A549 (cell line): ENCODE results near the gene B3GNT2. TPM values are rescaled to one million over a fixed set of nuclear protein-coding genes. Genes with fewer than 3 reads are reported as not detected.
A peak's percentile ranks its signal among the peaks of the same experiment; 100 is the strongest.
"Not testable (repeated sequence)": the region's sequence is repeated elsewhere in the genome, so short reads cannot be mapped to it uniquely, and the experiment has no call there.

ENCODE experiments used
- ATAC-seq, 2 experiments: fragments of 200-7000 bp in 1 of 2; fragments of >200 bp in 1 of 2; cut with Nextera tagmentation in 1 of 2; cut with Tn5 transposase in 1 of 2; 3 replicates each; pipeline versions ENCODE4 v1.8.0 to v1.9.1; 2018 to 2020; ENCODE audit warnings: mild to moderate bottlenecking in 1 of 2, moderate library complexity in 1 of 2
- CTCF ChIA-PET: fragments of 300-600 bp; sonication (Branson Sonifier 250); formaldehyde crosslinking; extraction: SDS; loops from one replicate; lab custom pipeline; 2021; ENCODE audit warnings: antibody characterized with exemption, inconsistent platforms; lab: Yijun Ruan, JAX
- POLR2A ChIA-PET: fragments of 350-600 bp; formaldehyde crosslinking; extraction: SDS; loops from one replicate; lab custom pipeline; 2021; ENCODE audit warnings: antibody characterized with exemption, inconsistent platforms; lab: Yijun Ruan, JAX
- DNase-seq, 2 experiments: peaks; one replicate each; pipeline versions ENCODE4 v3.0.0 to v3.0.0-alpha.2; 2011 to 2016; ENCODE audit warnings: low read depth in 1 of 2, low spot score in 1 of 2
- FAIRE-seq: peaks from 2 replicates; lab custom pipeline; 2011; peaks lifted over from hg19 to GRCh38; lab: Jason Lieb, UNC
- H3K27ac ChIP-seq, 2 experiments: fragments of >200 bp; sonication (Bioruptor Twin); formaldehyde crosslinking; 3 replicates each; pipeline ENCODE4 v1.5.1; 2016 to 2017
- H3K4me1 ChIP-seq: fragments of >200 bp; sonication (Bioruptor Twin); formaldehyde crosslinking; 3 replicates; pipeline ENCODE4 v1.6.1; 2016
- H3K4me2 ChIP-seq: fragments of >200 bp; sonication (Bioruptor Twin); formaldehyde crosslinking; 3 replicates; pipeline ENCODE4 v1.6.1; 2016
- H3K4me3 ChIP-seq: fragments of >200 bp; sonication (Bioruptor Twin); formaldehyde crosslinking; 3 replicates; pipeline ENCODE4 v1.5.1; 2016
- H3K9me3 ChIP-seq: fragments of >200 bp; sonication (Bioruptor Twin); formaldehyde crosslinking; 3 replicates; pipeline ENCODE4 v1.6.1; 2016
- CBX2 ChIP-seq: fragments of 200-600 bp; sonication (generic); IDR thresholded peaks from 2 replicates; pipeline ENCODE4 v1.6.1; 2016; ENCODE audit warnings: low read depth, mild to moderate bottlenecking, borderline replicate concordance
- CHD4 ChIP-seq: fragments of 200-600 bp; sonication (generic); IDR thresholded peaks from 2 replicates; pipeline ENCODE4 v1.6.1; 2016; ENCODE audit warnings: antibody characterized with exemption, mild to moderate bottlenecking, borderline replicate concordance
- CTCF ChIP-seq: fragments of >200 bp; sonication (Bioruptor Twin); formaldehyde crosslinking; IDR thresholded peaks from 3 replicates; pipeline ENCODE4 v1.5.1; 2016
- FOSL2 ChIP-seq, 2 experiments: fragments of 450-650 bp in 1 of 2; fragments of >200 bp in 1 of 2; sonication (Bioruptor Twin) in 1 of 2; formaldehyde crosslinking; IDR thresholded peaks; 2 replicates each; pipeline versions ENCODE4 v1.5.0 to v1.6.1; 2016 to 2020; ENCODE audit warnings: mild to moderate bottlenecking in 1 of 2, moderate library complexity in 1 of 2
- GATA3 ChIP-seq: IDR thresholded peaks from 2 replicates; pipeline ENCODE4 v1.6.1; 2012; ENCODE audit warnings: borderline replicate concordance
- HEYL ChIP-seq: fragments of 250-450 bp; sonication (Bioruptor Pico); IDR thresholded peaks from 2 replicates; pipeline ENCODE4 v1.8.0; 2021; ENCODE audit warnings: mild to moderate bottlenecking, moderate library complexity
- HOXB5 ChIP-seq: fragments of 250-450 bp; sonication (Bioruptor Pico); IDR thresholded peaks from 2 replicates; pipeline ENCODE4 v1.5.0; 2020; ENCODE audit warnings: mild to moderate bottlenecking, moderate library complexity
- JUNB ChIP-seq: fragments of >200 bp; sonication (Bioruptor Twin); formaldehyde crosslinking; IDR thresholded peaks from 2 replicates; pipeline ENCODE4 v1.6.1; 2016
- KDM5A ChIP-seq: fragments of 200-600 bp; sonication (generic); IDR thresholded peaks from 2 replicates; pipeline ENCODE4 v1.6.1; 2016; ENCODE audit warnings: antibody characterized with exemption, mild to moderate bottlenecking
- MAFK ChIP-seq: fragments of 450-650 bp; IDR thresholded peaks from 2 replicates; pipeline ENCODE4 v1.6.1; 2014; ENCODE audit not compliant: partially characterized antibody
- MYC ChIP-seq: IDR thresholded peaks from 2 replicates; pipeline ENCODE4 v1.6.1; 2012; ENCODE audit warnings: mild to moderate bottlenecking, inconsistent platforms, low read length, improper control_type of control experiment, borderline replicate concordance
- NFE2L2 ChIP-seq: fragments of 150-350 bp; conservative IDR thresholded peaks from 2 replicates; pipeline ENCODE4 v1.6.1; 2014; ENCODE audit warnings: low read length
- POLR2A ChIP-seq: IDR thresholded peaks from 2 replicates; pipeline ENCODE4 v1.6.1; 2012; ENCODE audit warnings: mild to moderate bottlenecking, low read length
- POLR2AphosphoS2 ChIP-seq: conservative IDR thresholded peaks from 2 replicates; pipeline ENCODE4 v1.6.1; 2012; ENCODE audit warnings: low read length, improper control_type of control experiment, inconsistent platforms
- RARB ChIP-seq: fragments of 250-450 bp; sonication (Bioruptor Pico); IDR thresholded peaks from 2 replicates; pipeline ENCODE4 v1.8.0; 2021; ENCODE audit warnings: mild to moderate bottlenecking, moderate library complexity
- RFX5 ChIP-seq: fragments of 450-650 bp; IDR thresholded peaks from 2 replicates; pipeline ENCODE4 v1.7.1; 2014; ENCODE audit warnings: antibody characterized with exemption, mild to moderate bottlenecking, moderate library complexity
- SREBF2 ChIP-seq: fragments of 450-650 bp; IDR thresholded peaks from 2 replicates; pipeline ENCODE4 v1.6.1; 2014; ENCODE audit warnings: mild to moderate bottlenecking, moderate library complexity
- TP53 ChIP-seq: fragments of 250-450 bp; sonication (Bioruptor Pico); IDR thresholded peaks from 2 replicates; pipeline ENCODE4 v1.5.0; 2021; ENCODE audit warnings: mild to moderate bottlenecking, moderate library complexity
- ZC3H11A ChIP-seq: fragments of 450-650 bp; IDR thresholded peaks from 2 replicates; pipeline ENCODE4 v1.6.1; 2014; ENCODE audit warnings: antibody characterized with exemption, mild to moderate bottlenecking
- ZFP36 ChIP-seq: fragments of 450-650 bp; IDR thresholded peaks from 2 replicates; pipeline ENCODE4 v1.6.1; 2014; ENCODE audit warnings: borderline replicate concordance; ENCODE audit not compliant: partially characterized antibody
- WGBS: methylation state at CpG from one replicate; pipeline ENCODE4 v1.1.6; 2017; ENCODE audit errors: missing lambda C conversion rate; 5-methylcytosine and 5-hydroxymethylcytosine counted together
- polyA plus RNA-seq, 4 experiments: library from polyadenylated mRNA; depleted of rRNA in 3 of 4; stranded (reverse); fragments of >200 nt; fragmentation: RNase III in 1 of 4; extraction: RNeasy Plus Mini Kit Qiagen cat#74134 plus additional on column Dnase treatment in 1 of 4; gene quantifications; 2 replicates in 3 of 4; 3 replicates in 1 of 4; pipeline ENCODE4 v1.2.3, GENCODE V29; 2011 to 2017
- small RNA-seq, 6 experiments: library from RNA; depleted of rRNA; stranded (forward); fragments of <200 nt; gene quantifications; one replicate each; pipeline ENCODE3, GENCODE V24; 2012
- TF ChIP-seq, protein P1 (sequence below): IDR thresholded peaks from 2 replicates; pipeline ENCODE4 v1.6.1; 2012
- TF ChIP-seq, protein P2 (sequence below): IDR thresholded peaks from 2 replicates; pipeline ENCODE4 v1.6.1; 2012
- TF ChIP-seq, protein P3 (sequence below): fragments of 450-650 bp; IDR thresholded peaks from 2 replicates; pipeline ENCODE4 v1.6.1; 2014; ENCODE audit warnings: antibody characterized with exemption

B3GNT2 gene
- polyA plus RNA-seq, 2 of the 4 experiments (the other 2 are of a cell fraction): 21.3 to 29.4 TPM

DNA sequence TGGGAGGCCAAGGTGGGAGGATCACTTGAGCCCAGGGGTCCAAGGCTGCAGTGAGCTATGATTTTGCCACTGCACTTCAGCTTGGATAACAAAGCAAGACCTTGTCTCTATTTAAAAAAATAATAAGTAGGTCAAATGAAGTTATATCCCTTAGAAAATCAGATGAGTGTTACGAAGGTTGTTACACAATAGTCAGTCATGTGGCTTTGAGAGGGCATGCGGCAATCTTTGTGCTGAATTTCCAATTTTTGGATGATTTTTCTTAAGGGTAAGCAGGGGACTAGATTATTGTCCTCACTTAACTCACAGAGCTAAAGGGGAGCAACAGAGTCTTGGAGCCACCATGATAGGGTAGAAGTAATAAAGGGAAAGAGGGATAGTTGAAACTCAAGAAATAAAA lies 71.8 kb downstream of the B3GNT2 start:
- no peak for ATAC-seq
- Histone ChIP-seq H3K4me3 (no peak overlapping the region), H3K4me1 (no peaks in the 10 kb centered on the region), H3K4me2 (no peak overlapping the region), H3K27ac (no peak overlapping the region), H3K9me3 (0 out of 3 replicates have a peak, but pooled peaks cover 7% of the 10 kb centered on the region)
- 74% methylated on average over 2 of the region's 2 CpGs for WGBS
- ChIA-PET CTCF (interaction anchor here (0.6 kb wide), 1 partner anchor 427 kb away, joined by 3 read pairs; no protein-coding TSS in a partner anchor), POLR2A (no interaction called here)
- no peak for FAIRE-seq
- TF ChIP-seq, protein P1, sequence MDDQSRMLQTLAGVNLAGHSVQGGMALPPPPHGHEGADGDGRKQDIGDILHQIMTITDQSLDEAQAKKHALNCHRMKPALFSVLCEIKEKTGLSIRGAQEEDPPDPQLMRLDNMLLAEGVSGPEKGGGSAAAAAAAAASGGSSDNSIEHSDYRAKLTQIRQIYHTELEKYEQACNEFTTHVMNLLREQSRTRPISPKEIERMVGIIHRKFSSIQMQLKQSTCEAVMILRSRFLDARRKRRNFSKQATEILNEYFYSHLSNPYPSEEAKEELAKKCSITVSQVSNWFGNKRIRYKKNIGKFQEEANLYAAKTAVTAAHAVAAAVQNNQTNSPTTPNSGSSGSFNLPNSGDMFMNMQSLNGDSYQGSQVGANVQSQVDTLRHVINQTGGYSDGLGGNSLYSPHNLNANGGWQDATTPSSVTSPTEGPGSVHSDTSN: no peak
- no peak for TF ChIP-seq HOXB5
- TF ChIP-seq, protein P2, sequence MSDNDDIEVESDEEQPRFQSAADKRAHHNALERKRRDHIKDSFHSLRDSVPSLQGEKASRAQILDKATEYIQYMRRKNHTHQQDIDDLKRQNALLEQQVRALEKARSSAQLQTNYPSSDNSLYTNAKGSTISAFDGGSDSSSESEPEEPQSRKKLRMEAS: no peak
- TF ChIP-seq HEYL (CRISPR knock-in tag): no peak
- no peak for TF ChIP-seq FOSL2 (IDR thresholded peaks at IDR 0.05)
- TF ChIP-seq FOSL2 (CRISPR knock-in tag; IDR thresholded peaks at IDR 0.05): no peak
- TF ChIP-seq POLR2AphosphoS2: no peak
- TF ChIP-seq, protein P3, sequence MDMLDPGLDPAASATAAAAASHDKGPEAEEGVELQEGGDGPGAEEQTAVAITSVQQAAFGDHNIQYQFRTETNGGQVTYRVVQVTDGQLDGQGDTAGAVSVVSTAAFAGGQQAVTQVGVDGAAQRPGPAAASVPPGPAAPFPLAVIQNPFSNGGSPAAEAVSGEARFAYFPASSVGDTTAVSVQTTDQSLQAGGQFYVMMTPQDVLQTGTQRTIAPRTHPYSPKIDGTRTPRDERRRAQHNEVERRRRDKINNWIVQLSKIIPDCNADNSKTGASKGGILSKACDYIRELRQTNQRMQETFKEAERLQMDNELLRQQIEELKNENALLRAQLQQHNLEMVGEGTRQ: no peak
- no peak for TF ChIP-seq ZC3H11A
- no peak for TF ChIP-seq NFE2L2
- no peak for TF ChIP-seq SREBF2
- no peak for TF ChIP-seq CTCF
- TF ChIP-seq MAFK: no peak
- no peak for TF ChIP-seq CHD4
- no peak for TF ChIP-seq GATA3
- TF ChIP-seq TP53 (CRISPR knock-in tag): no peak
- no peak for TF ChIP-seq JUNB
- TF ChIP-seq, all 56 proteins: peak for 0
- no peak for DNase-seq

GRCh38 chr2:62268681-62269188 lies 72.8 kb downstream of the B3GNT2 start:
- ATAC-seq, CTCF ChIA-PET, H3K27ac ChIP-seq, H3K4me2 ChIP-seq, H3K4me1 ChIP-seq, H3K9me3 ChIP-seq, H3K4me3 ChIP-seq, FAIRE-seq, DNase-seq, POLR2A ChIA-PET: not testable (repeated sequence)
- 30% methylated on average over 4 of the region's 4 CpGs for WGBS
- peak; percentile 43 for TF ChIP-seq ZFP36

DNA sequence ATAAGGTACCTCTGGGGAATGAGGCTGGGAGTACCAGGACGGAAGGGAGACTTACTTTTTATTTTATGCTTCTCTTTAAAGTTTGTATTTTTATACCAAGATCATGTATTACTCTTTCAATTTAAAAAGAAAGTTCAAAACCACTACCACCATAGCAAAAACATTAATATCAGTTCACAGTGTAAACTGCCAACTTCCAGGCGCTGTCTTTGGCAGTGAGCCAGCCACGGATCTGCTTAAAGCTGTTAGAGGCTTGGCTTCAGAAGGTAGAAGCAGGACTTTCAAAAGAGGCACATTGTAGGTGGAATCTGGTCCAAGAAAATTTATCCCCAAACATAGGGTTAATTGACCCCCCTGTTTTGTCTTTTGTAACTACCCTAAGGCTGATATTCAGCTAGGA lies 74.8 kb downstream of the B3GNT2 start:
- H3K27ac ChIP-seq: no peak overlapping the region
- CTCF ChIA-PET: no interaction called here
- H3K9me3 ChIP-seq: 0 out of 3 replicates have a peak, but pooled peaks cover 7% of the 10 kb centered on the region
- no peak for ATAC-seq
- FAIRE-seq: no peak
- WGBS: 17% methylated on average over 3 of the region's 3 CpGs
- no peak for TF ChIP-seq FOSL2 (IDR thresholded peaks at IDR 0.05)
- TF ChIP-seq FOSL2 (CRISPR knock-in tag; IDR thresholded peaks at IDR 0.05): no peak
- TF ChIP-seq RARB (CRISPR knock-in tag): no peak
- no peak for TF ChIP-seq KDM5A
- no peak for TF ChIP-seq MAFK
- no peak for TF ChIP-seq CHD4
- no peak for TF ChIP-seq ZC3H11A
- no peak for TF ChIP-seq RFX5
- no peak for TF ChIP-seq CBX2
- TF ChIP-seq POLR2A: no peak
- TF ChIP-seq MYC: no peak
- TF ChIP-seq, all 56 proteins: peak for 0
- no peak for DNase-seq
- Histone ChIP-seq H3K4me3 (no peak overlapping the region), H3K4me1 (no peaks in the 10 kb centered on the region), H3K4me2 (no peak overlapping the region)
- POLR2A ChIA-PET: interaction anchor here (0.6 kb wide), 1 partner anchor 141 kb away, joined by 4 read pairs; no protein-coding TSS in a partner anchor

Small RNA genes lying within 50 kb of the gene (small RNA-seq; reads per million reads assigned to genes)
- gene MIR5192 (0 reads per million in 6 experiments), gene RN7SL51P (0 reads per million in 6 experiments)
